ENCODE measurements around the gene DDX6.
"Not testable (repeated sequence)": the region's sequence is repeated elsewhere in the genome, so short reads cannot be mapped to it uniquely, and the experiment has no call there.

DDX6 gene

GRCh38 chr11:118791961-118792569 lies 1.1 kb upstream of the DDX6 start:
- peak overlapping the region; percentile 96 for H3K4me3 ChIP-seq (replicated peaks; ENCODE audit: low read depth, low read length)
- no peak for TF ChIP-seq CTCF (IDR thresholded peaks at IDR 0.05; ENCODE audit: low read length, missing control alignments)

GRCh38 chr11:118790357-118791110 lies 430 bp downstream of the DDX6 start:
- peak; percentile 45 for TF ChIP-seq CTCF (IDR thresholded peaks at IDR 0.05; ENCODE audit: low read length, missing control alignments)
- peak overlapping the region; percentile 96 for H3K4me3 ChIP-seq (replicated peaks; ENCODE audit: low read depth, low read length)
- DNase-seq (ENCODE audit: low read depth), result peak; percentile 53

More at GRCh38 chr11:118791961-118792569, 1.1 kb upstream of the DDX6 start:
- DNase-seq (ENCODE audit: low read depth), result peak; percentile 11

DNA sequence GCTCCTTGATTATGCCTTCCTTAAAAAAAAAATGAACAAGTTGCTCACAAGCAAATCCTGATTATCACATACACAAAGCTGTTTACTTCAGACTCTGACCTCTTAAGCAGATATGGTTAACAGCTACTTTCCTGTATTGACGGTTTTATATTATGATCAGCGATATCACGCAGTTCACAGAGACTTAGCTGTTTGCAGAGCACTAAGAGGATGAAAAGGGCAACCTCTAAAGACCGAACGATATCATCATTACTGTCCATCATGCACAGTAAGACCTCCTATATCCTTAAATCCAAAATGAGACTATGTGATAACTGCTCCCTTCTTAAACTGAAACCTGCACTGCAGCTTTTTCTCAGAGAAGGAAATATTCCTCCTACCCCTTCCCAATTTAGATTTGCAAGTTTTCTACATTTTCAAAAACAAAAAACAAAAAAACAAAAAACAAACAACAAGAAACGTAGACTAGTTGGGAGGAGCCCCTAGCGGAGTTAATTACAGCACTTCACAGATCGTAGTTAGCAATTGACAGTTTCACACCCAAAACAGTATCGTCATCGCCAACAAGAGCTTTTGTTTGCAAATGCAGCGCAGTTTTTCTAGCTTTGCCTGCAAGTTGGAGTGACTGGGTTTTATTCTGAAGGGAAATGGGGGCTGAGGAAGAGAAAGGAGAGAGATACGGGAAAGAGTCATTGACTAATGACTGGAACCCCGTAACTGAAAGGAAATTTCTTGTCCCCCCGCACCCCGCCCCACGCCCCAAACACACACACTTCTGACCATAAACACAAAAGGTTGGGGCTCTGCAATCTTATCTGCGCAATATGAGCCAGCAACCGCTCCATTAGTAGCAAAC lies 1.2 kb downstream of the DDX6 start:
- DNase-seq (ENCODE audit: low read depth), result peak; percentile 26
- peak overlapping the region; percentile 96 for H3K4me3 ChIP-seq (replicated peaks; ENCODE audit: low read depth, low read length)
- no peak for TF ChIP-seq CTCF (IDR thresholded peaks at IDR 0.05; ENCODE audit: low read length, missing control alignments)

DNA sequence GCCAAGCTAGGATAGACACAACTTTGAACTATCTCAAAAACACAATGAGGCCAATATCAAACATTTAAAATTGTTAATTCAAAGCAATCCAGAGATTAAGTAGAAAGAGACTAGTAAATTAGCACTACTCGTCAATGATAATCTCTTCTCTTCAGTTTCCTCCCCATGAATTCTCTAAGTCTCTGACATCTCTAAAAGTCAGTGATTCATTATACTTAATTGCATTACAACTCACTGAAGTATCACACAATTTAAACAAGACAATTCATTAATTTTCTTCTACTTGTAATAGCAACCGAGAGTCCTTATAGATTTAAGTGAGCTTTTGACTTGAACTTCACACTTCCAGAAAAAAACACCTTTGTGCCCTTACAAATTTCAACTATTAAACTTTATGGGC lies 4.3 kb downstream of the DDX6 start:
- TF ChIP-seq CTCF (IDR thresholded peaks at IDR 0.05; ENCODE audit: low read length, missing control alignments), result no peak
- no peak for DNase-seq (ENCODE audit: low read depth)
- H3K4me3 ChIP-seq (replicated peaks; ENCODE audit: low read depth, low read length), result no peak overlapping the region

GRCh38 chr11:118785362-118785761 lies 5.6 kb downstream of the DDX6 start:
- DNase-seq (ENCODE audit: low read depth), result peak; percentile 41
- no peak overlapping the region for H3K4me3 ChIP-seq (replicated peaks; ENCODE audit: low read depth, low read length)
- no peak for TF ChIP-seq CTCF (IDR thresholded peaks at IDR 0.05; ENCODE audit: low read length, missing control alignments)

DNA sequence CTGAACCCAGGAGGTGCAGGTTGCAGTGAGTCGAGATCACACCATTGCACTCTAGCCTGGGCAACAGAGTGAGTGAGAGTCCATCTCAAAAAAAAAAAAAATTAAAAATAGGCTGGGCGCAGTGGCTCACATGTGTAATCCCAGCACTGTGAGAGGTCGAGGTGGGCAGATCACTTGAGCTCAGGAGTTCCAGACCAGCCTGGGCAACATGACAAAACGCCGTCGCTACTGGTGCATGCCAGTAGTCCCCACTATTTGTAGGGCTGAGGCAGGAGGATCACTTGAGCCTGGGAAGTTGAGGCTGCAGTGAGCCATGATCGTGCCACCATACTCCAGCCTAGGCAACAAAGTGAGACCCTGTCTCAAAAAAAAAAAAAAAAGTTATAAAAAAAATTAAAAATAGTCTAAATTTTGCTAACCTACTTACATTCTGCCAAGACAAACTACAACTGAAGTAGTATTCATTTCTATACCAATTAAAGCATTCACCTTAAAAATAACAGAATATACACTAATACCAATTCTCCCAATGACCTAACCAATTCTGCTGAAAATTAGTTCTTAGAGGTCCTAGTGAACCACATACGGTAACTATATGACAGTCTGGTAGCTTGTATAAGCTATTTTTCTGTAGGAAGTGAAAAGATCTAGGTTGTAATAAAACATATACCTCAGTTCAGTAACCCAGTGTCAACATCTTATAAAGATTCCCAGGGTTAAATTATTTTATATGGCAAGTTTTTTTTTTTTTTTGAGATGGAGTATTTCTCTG lies 7.1 kb downstream of the DDX6 start:
- H3K4me3 ChIP-seq (replicated peaks; ENCODE audit: low read depth, low read length), result no peak overlapping the region
- TF ChIP-seq CTCF (IDR thresholded peaks at IDR 0.05; ENCODE audit: low read length, missing control alignments), result no peak
- no peak for DNase-seq (ENCODE audit: low read depth)

GRCh38 chr11:118783324-118783723 lies 7.6 kb downstream of the DDX6 start:
- not testable (repeated sequence) for H3K4me3 ChIP-seq (replicated peaks; ENCODE audit: low read depth, low read length); DNase-seq (ENCODE audit: low read depth)

Measured in fibroblast of pulmonary artery (primary cell).